C4-2B (cell line): ENCODE measurements around the gene CMTM8.

Experiments used
- H3K27ac ChIP-seq: fragments of 450-650 bp; 2 replicates; pipeline ENCODE4 v1.5.1; 2017
- CTCF ChIP-seq: fragments of 450-650 bp; conservative IDR thresholded peaks from 2 replicates; pipeline ENCODE4 v1.5.1; 2017; ENCODE audit warnings: mild to moderate bottlenecking
- ZFX ChIP-seq: fragments of 450-650 bp; IDR thresholded peaks from 2 replicates; pipeline ENCODE4 v1.6.1; 2017

The CMTM8 gene

GRCh38 chr3:32310336-32310735, 71.9 kb downstream of the CMTM8 start:
- no peak overlapping the region for H3K27ac ChIP-seq
- no peak for TF ChIP-seq CTCF
- no peak for TF ChIP-seq ZFX

DNA sequence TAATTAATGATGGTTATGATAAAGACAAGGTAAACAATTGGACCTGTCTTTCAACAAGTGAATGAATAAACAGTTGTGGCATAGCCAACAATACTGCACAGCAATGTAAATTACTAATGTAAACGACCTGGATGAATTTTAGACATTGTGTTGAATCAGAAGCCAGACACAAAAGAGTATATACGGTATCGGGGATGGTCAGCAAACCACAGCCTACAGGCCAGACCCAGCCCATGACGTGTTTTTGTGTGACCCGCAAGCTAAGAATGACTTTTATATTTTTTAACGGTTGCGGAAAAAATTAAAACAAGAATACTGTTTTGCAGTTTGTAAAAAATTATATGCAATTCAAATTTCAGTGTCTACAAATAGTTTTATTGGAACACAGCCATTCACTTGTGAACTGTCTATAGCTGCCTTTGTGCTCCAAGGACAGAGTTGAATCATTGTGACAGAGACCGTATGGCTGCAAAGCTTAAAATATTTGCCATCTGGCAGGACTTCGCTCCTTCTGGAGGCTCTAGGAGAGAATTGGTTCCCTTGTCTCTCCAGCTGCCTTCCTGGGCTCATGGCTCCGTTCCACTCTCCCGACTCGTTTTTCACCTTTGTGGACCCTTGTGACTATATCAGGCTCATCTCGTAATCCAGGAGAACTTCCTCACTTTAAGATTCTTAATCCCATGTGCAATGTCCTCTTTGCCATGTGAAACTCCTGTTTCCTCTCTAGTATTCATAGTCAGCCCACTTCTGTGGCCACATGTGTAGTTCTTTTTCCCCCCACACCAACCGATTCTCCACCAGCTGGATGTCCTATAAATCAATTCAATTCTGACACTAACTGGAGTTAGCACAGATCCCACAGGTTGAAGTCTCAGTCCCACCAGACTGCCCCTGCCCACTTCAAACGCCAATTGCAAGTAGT, 72.7 kb downstream of the CMTM8 start:
- no peak for TF ChIP-seq CTCF
- TF ChIP-seq ZFX: no peak

DNA sequence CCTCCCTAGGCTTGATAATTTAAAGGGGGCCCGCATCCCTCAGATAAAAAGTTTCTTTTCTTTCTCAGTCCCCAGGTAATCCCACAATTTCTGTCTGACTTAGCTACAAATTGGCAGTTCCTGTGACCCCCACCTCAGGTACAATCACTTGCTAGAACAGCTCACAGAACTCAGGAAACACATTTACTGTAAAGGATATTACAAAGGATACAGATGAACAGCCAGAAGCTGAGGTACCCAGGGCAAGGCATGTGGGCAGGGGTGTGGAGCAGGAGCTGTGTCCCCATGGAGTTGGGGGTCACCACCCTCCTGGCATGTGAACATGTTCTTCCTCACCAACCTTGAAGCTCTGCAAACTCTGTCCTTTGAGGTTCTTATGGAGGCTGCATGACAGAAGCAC, 73.8 kb downstream of the CMTM8 start:
- no peak for TF ChIP-seq ZFX
- no peak for TF ChIP-seq CTCF
- H3K27ac ChIP-seq: no peak overlapping the region

More for the DNA sequence above, 72.7 kb downstream of the CMTM8 start:
- H3K27ac ChIP-seq: no peak overlapping the region

DNA sequence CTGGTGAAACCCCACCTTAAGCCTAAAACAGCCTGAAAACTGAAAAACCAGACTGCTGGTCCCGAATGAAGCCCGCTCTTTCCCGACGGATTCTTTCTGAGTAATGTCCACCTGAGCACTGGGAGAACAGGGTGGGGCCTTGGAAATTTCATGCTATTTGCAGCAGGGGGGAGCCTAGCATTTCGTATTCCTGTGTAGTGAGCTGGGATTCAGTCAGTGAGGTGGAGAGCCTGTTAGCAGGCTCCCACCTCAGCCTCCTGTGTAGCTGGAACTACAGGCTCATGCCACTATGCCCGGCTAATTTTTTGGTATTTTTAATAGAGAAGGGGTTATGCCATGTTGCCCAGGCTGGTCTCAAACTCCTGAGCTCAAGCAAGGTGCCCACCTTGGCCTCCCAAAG, 74.7 kb downstream of the CMTM8 start:
- no peak for TF ChIP-seq ZFX
- no peak for TF ChIP-seq CTCF
- H3K27ac ChIP-seq: no peak overlapping the region

DNA sequence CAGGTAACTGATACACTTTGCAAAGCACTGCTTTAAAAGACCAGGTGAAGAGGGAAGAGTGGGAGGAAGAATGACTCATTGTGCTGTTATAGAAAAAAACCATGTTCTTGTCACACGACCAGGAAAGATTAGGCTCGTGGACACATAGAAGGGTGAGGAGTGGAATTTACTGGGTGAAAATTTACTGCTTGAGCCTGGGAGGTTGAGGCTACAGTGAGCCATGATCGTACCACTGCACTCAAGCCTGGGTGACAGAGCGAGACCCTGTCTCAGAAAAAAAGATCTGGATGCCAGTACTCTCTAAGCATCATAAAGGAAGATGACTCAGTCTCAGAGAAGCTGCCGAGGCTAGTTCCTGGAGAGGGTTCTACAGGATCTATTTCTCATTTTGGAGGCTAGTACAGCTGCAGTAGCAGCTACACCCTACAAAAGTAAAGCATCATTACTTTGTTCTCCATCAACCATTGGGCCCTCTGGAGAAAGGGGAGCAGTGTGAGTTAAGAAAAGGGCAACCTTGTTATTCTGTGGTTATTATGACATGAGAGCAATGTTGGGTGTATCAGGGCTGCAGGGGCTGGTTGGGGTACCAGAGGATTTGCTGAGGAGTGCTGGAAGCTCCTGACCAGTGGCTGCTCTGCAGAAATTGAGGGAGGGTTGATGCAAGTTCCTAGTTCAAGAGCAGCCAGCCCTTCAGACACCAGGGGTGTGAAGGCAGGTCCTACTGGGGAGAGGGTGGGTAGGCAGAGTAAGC, 75.4 kb downstream of the CMTM8 start:
- no peak overlapping the region for H3K27ac ChIP-seq
- TF ChIP-seq ZFX (no peak), CTCF (no peak)

GRCh38 chr3:32315441-32315840, 77.0 kb downstream of the CMTM8 start:
- H3K27ac ChIP-seq: no peak overlapping the region
- TF ChIP-seq ZFX: no peak
- no peak for TF ChIP-seq CTCF

GRCh38 chr3:32316319-32316718, 77.8 kb downstream of the CMTM8 start:
- no peak overlapping the region for H3K27ac ChIP-seq
- TF ChIP-seq CTCF (no peak), ZFX (no peak)
